Retina (tissue), 1 donor: ENCODE data around the gene DST.
A peak's percentile ranks its signal among the peaks of the same experiment; 100 is the strongest.

Experiments
- DNase-seq: peaks from one replicate; pipeline ENCODE4 v3.0.0-alpha.2; 2016

The DST gene

DNA sequence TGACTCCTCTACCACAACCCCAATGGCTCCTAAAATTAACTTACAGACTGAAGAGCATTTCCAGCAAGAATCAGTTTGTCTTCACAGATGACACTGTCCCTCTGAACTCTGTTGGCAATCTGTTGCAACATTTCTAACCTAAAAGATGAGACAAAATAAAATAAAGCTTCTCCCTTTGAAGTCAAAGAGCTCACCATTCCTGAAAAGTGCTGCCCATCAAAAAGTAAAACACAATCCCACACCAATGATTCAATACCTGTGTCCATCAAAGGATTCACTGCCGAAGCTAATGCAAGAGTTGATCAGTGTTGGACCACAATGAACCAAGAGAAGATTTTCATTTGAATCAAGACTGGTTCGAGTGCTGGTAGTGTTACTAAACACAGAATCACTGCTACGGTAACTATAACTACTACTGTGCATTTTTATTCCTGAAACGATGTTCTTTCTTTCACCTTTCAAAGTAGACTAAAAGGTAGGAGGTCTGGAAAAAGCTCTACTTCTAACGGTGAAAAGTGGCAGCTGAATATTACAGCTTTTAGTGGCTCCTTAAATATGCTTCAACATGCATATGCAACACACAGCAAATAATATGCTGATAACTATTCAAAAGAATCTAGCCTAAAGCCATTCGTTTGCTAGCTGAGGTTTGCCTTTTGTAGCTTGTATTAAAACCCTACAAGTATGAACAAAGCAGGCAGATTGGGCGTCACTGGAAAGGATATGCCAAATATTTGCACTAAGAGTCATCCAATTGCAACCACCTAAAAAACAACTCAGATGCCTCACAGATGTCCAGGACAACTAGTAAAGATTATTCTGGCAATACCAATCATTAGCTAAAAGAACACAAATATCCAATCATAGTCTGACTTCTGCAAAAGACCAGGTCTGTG is at the start of gene DST:
DST (minus strand) TSS at position 524 of the 896 bp plus-strand sequence.
- DNase-seq = no peak

DNA sequence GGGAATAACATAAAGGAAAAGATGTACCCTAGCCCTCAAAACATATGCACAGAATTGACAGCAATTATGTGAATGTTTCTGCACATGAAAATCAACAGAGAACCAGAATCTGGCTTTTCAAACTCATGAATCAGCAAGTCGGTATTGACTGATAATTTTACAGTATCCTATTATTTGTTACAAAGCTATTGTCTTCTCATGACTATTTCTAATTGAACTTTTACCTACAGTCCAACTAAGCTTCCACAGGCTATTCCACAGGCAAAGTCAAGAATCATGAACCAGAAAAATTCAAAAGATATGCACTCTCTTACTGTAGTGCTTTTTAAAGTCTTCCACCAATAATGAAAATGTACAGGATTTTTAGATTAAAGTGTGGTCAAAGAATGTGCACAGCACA is 49.1 kb upstream of the DST start:
- DNase-seq = no peak

DNA sequence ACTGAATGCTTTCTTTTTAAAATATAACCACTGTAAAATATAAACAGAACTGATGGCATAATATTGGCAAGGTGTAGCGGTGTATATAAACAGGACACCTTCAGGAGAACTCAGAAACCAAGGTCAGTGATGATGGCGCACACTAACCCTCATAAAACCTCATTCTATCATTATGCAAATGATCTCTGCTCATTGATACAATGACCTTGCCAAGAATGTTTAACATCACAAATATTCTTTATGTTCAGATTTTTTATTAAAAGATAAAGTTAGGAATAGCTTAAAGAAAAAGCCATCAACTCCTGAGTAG is 48.6 kb upstream of the DST start:
- DNase-seq = no peak

GRCh38 chr6:56690519-56691285 is 48.0 kb upstream of the DST start:
- DNase-seq = no peak

DNA sequence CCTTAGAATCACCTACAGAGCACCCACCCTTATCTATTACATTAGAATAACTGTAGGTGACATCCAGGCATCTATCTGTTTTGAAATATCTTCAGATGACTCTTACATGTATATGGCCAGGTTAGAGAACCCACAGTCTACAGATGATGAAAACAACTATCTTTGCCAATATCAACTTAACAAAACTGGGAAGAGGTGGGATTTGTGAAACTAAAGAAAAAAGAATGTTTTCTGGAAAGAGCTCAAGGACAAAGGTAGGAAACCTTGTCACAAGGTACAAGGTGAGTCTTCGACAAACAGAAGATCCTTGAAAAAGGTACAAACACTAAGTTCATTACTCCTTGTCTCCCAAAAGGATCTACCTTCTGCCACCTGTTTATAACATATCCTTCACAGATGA is 47.0 kb upstream of the DST start:
- DNase-seq = no peak

DNA sequence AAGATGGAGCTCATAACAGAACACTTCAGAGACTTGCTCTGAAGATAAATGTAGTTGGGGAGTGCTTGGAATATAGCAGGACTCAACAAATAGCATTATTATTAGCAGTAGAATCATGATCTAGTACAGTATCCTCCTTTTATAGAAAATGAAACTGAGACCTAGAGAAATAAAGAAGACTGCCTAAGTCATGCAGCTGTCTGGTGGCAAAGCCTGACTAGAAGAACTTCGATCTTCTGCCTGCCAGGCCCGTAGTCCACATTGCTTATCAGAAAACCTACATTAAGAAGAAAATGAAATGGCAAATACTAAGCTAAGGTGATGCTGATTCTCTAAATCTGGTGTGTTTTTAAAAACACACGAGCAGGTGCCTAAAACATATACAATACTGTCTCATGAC is 46.4 kb upstream of the DST start:
- DNase-seq = no peak

DNA sequence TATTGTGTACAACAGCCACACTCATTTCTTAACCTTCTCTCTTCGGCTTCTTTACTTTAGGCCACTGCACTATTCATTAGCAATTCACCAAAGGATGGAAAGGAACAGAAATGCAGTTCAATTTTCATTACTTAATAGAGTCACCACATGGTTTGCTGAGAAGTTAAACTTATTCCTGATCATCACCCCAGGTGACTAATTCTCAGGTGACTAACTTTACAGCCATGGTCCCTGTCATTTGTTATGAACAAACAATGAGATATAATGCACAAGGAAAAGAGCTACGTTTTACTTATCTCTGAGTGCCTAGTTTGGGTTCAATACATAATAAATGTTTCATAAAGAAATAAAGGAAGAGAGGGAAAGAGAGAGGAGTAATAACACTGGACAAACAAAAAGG is 45.8 kb upstream of the DST start:
- no peak for DNase-seq

GRCh38 chr6:56687551-56687950 is 44.9 kb upstream of the DST start:
- DNase-seq = no peak

- no peak for DNase-seq
Measured at GRCh38 chr6:56686429-56686828, 43.7 kb upstream of the DST start.

DNA sequence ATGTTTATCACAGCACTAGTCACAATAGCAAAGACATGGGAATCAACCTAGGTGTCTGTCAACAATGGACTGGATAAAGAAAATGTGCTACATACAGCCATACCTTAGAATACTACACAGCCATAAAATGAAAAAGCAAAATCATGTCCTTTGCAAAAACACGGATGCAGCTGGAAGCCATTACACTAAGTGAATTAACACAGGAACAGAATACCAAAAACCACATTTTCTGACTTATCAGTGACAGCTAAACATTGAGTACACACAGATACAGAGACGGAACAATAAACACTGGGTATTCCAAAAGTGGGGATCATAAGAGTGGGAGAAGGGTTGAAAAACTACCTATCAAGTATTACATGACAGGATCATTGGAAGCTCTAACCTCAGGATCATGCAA is 43.3 kb upstream of the DST start:
- DNase-seq = no peak

DNA sequence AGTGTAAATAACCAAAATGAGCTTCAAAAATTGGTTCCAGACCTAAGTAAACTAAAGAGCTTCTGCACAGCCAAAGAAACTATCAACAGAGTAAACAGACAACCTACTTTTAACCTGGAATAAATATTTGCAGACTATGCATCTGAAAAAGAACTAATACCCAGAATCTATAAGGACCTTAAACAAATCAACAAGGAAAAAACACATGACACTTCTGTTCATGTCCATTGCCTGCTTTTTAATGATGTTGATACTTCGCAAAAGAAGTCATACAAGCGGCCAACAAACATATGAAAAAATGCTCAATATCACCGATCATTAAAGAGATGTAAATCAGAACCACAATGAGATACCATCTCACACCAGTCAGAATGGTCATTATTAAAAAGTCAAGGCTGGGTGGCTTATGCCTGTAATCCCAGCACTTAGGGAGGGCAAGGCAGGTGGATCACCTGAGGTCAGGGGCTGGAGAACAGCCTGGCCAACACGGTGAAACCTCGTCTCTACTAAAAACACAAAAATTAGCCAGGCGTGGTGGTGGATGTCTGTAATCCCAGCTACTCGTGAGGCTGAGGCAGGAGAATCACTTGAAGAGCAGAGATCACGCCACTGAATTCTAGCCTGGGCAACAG is 42.5 kb upstream of the DST start:
- DNase-seq = no peak

DNA sequence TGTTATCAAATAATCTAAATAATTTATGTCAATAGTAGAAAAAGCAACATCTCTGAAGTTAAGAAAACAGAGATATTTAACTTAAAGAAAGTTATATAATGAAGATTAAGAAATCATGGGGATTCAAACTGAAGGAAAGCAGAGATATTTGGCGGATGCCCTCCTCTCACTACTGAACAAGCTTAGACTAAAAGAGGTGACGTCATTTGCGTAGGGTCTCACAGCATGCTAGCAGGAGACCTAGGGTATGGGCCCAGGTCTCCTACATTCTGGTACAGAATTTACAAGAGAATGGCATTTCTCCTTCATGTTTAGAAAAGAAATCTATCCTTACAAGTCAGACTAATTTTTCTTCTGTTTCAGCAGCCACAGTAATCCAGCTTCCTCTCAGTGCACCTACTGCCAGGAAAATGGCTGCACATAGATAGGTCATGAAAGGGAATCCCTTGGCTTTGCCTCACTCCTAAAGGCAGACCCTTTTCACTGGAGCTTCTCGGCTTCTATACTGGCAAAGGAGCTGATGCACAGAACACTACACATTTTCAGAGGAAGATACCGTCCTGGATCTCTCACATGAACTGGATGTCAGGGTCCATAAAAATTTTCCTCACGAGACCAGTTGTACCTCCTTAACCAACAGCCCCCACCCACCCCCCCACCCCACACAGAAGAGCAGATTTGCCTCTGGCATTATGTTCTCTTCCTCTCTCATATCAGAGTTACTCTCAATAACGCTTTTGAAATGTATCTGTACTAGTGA is 41.8 kb upstream of the DST start:
- DNase-seq = no peak

GRCh38 chr6:56683882-56684281 is 41.2 kb upstream of the DST start:
- no peak for DNase-seq

DNA sequence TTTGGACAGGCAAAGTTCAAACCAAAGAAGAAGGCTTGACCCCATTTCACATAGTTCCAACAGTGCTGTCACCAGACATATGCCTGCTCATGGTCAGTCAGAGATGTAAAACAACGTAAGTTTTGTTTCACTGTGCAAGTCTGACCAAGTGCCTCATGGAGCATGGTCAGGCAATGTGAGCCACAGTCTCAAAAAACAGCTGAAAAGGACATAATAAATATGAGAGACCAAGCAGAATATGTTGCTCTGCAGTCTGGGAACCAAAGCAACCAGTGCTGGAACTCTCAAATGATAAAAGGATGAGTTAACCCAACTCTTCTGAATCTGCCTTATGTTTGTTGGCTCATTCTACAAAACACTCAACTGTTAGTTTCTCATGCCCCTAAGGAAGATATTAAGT is 39.9 kb upstream of the DST start:
- DNase-seq = no peak

DNA sequence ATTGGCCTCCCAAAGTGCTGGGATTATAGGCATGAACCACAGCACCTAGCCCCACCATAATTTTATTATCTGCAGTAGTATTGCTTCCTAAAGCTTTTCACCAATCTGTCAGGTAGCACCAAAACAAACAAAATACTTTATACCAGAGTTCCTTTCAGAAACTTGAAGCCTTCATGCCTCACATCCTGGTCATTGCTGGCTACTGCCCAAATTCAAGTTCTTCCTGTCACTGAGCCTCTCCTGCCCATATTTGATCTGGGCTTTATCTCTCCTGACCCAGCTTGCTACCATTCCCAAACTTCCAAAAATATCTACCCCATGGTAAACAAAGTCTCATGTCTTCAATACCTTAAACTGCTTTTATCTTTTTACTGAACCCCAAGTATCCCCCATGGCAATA is 34.9 kb upstream of the DST start:
- DNase-seq = no peak

DNA sequence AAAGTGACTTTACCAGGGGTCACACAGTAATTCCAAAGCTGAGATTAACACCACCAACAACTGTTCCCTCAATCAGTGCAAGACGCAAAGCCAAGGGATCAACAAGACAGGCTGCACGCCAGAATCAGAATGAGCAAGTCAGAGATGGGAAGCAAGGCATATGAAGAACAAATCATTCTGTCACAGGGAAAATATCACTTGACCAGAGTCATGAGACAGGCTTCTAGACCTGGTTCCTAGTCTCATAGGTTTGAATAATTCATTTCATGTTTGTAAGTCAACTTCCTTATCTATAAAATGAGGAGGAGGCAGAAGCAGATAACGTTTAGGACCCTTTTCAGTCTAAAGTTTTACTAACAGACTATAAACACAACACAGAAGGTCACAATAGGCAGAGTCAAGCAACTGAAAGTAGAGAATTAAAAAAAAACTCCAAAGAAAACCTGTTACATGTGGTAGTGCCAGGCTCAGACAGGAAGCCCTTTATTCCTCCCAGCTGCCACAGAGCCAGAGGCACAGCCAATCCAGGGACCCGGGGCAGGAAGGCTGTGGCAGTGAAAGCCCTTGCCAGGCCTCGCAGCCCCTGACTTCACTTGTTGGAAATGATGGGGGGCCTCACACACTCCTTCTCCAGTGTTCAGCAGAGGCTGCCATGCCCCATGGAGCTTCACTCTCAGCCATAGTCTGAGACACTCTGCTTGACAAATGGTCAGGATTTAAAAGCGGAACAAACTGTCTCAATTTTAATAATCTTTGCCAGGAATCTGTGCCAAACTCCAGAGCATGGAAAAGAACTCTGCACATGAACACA is 29.2 kb upstream of the DST start:
- DNase-seq = no peak

DNA sequence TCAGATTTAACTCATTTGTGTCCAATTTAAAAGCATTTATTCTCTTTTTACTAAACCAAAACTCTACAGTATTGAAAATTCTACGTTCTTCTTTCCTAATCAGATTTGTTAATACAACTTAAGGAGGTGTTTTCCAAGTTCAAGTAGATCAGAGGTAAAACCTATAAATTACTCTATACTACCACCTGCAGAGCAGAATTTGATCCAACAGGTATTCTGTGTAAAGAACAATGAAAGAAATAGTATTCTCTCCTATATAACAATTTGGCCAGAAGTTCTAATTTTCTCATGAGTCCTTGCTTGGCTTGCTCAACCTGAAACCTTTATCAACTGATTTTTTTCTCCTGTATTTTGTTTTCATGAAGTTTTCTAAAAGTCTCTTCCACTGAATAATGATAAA is 28.5 kb upstream of the DST start:
- no peak for DNase-seq

GRCh38 chr6:56669041-56669440 is 26.4 kb upstream of the DST start:
- no peak for DNase-seq

GRCh38 chr6:56668158-56668557 is 25.5 kb upstream of the DST start:
- no peak for DNase-seq

DNA sequence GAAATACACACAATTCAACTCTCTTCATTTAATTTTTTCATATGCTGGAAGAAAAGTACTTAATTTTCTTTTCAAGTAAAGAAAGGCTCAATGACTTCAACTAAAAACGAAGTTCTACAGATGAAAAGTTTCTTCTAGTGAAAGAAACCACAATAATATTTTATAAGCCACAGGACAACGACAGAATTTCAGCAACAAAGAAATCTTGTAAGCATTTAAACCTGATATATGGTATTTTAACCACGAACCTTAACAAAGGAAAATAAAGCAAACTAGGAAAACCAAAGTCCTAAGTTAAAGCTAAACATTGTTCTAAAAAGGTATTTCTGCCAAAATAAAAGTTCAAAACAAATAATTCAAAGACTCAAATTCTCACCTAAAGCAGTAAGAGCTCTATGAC is 24.6 kb upstream of the DST start:
- DNase-seq = no peak

GRCh38 chr6:56664029-56664428 is 21.3 kb upstream of the DST start:
- DNase-seq = no peak

GRCh38 chr6:56663344-56663743 is 20.7 kb upstream of the DST start:
- DNase-seq = peak; percentile 15
